HepG2 (cell line): ENCODE results near the gene NPC1. TPM values are rescaled to one million over a fixed set of nuclear protein-coding genes. Genes with fewer than 3 reads are reported as not detected.

Experiments
- ARID4A ChIP-seq: sonication (generic); formaldehyde crosslinking; IDR thresholded peaks from 2 replicates; pipeline ENCODE4 v1.5.0; 2020; ENCODE audit warnings: mild to moderate bottlenecking, missing genetic modification reagents, borderline replicate concordance
- BCL6 ChIP-seq: IDR thresholded peaks from 2 replicates; pipeline ENCODE4 v1.6.1; 2016; ENCODE audit warnings: missing genetic modification reagents, missing compliant biosample characterization
- HIC2 ChIP-seq: sonication (generic); formaldehyde crosslinking; IDR thresholded peaks from 2 replicates; pipeline ENCODE4 v1.9.0; 2022; ENCODE audit warnings: low read depth, missing genetic modification reagents
- HMG20A ChIP-seq: IDR thresholded peaks from 2 replicates; pipeline ENCODE4 v1.6.1; 2016; ENCODE audit warnings: borderline replicate concordance
- HNF4G ChIP-seq, 2 experiments: sonication (generic) in 1 of 2; formaldehyde crosslinking in 1 of 2; IDR thresholded peaks; 2 replicates each; pipeline versions ENCODE4 v1.4.0 to v1.6.1; 2011 to 2020; ENCODE audit warnings: borderline replicate concordance in 2 of 2, low read depth in 2 of 2, mild to moderate bottlenecking in 2 of 2, low read length in 1 of 2, missing genetic modification reagents in 1 of 2, moderate library complexity in 1 of 2
- ISL2 ChIP-seq: sonication (generic); formaldehyde crosslinking; IDR thresholded peaks from 2 replicates; pipeline ENCODE4 v1.5.0; 2020; ENCODE audit warnings: missing genetic modification reagents
- KLF16 ChIP-seq, 2 experiments: sonication (generic) in 1 of 2; formaldehyde crosslinking in 1 of 2; IDR thresholded peaks; 2 replicates each; pipeline versions ENCODE4 v1.6.1 to v1.8.0; 2016 to 2023; ENCODE audit warnings: missing genetic modification reagents in 2 of 2, missing compliant biosample characterization in 1 of 2
- KMT2B ChIP-seq: IDR thresholded peaks from 2 replicates; pipeline ENCODE4 v1.6.1; 2016; ENCODE audit warnings: missing genetic modification reagents, missing compliant biosample characterization
- MAX ChIP-seq: IDR thresholded peaks from 2 replicates; pipeline ENCODE4 v1.6.1; 2012; ENCODE audit warnings: inconsistent platforms
- NCOA2 ChIP-seq: sonication (generic); formaldehyde crosslinking; IDR thresholded peaks from 2 replicates; pipeline ENCODE4 v1.8.0; 2022; ENCODE audit warnings: inconsistent platforms
- NR2C2 ChIP-seq: sonication (generic); formaldehyde crosslinking; IDR thresholded peaks from 2 replicates; pipeline ENCODE4 v1.4.0; 2020; ENCODE audit warnings: missing genetic modification reagents, mild to moderate bottlenecking, moderate library complexity, borderline replicate concordance
- RBFOX2 ChIP-seq: fragments of 200-400 bp; formaldehyde crosslinking; IDR thresholded peaks from 2 replicates; pipeline ENCODE4 v1.6.1; 2017; ENCODE audit warnings: low read depth, mild to moderate bottlenecking, low read length
- TCF7 ChIP-seq: sonication (generic); IDR thresholded peaks from 2 replicates; pipeline ENCODE4 v1.6.1; 2016; ENCODE audit warnings: antibody characterized with exemption, low read depth
- THAP8 ChIP-seq: sonication (generic); formaldehyde crosslinking; IDR thresholded peaks from 2 replicates; pipeline ENCODE4 v1.5.1; 2020; ENCODE audit warnings: missing genetic modification reagents, mild to moderate bottlenecking, borderline replicate concordance
- ZMYM4 ChIP-seq: sonication (generic); formaldehyde crosslinking; IDR thresholded peaks from 2 replicates; pipeline ENCODE4 v1.8.1; 2023; ENCODE audit warnings: mild to moderate bottlenecking, missing genetic modification reagents
- ZNF317 ChIP-seq: sonication (generic); formaldehyde crosslinking; IDR thresholded peaks from 2 replicates; pipeline ENCODE4 v1.5.0; 2020; ENCODE audit warnings: mild to moderate bottlenecking, missing genetic modification reagents
- ZSCAN21 ChIP-seq: sonication (generic); formaldehyde crosslinking; IDR thresholded peaks from 2 replicates; pipeline ENCODE4 v1.8.0; 2022; ENCODE audit warnings: mild to moderate bottlenecking, missing genetic modification reagents, moderate library complexity, borderline replicate concordance
- polyA plus RNA-seq, 8 experiments: library from polyadenylated mRNA; depleted of rRNA in 3 of 8; stranded (reverse) in 7 of 8; unstranded in 1 of 8; fragments of >200 nt; fragmentation: Illumina TruSeq in 4 of 8; extraction: Trizol in 4 of 8; gene quantifications; 2 replicates each; pipeline versions ENCODE4 v1.2.1 to v1.2.3, GENCODE V29; 2011 to 2016; ENCODE audit warnings: low read depth in 4 of 8, missing spikeins in 1 of 8, mixed read lengths in 1 of 8; ENCODE audit not compliant: insufficient read depth in 1 of 8
- total RNA-seq, 5 experiments: library from RNA; depleted of rRNA; stranded (reverse); fragments of >200 nt; fragmentation: Illumina TruSeq; extraction: Trizol; gene quantifications; 2 replicates each; pipeline ENCODE4 v1.2.3, GENCODE V29; 2016; ENCODE audit warnings: low read depth in 1 of 5
- TF ChIP-seq, protein P1 (sequence below): sonication (generic); formaldehyde crosslinking; IDR thresholded peaks from 2 replicates; pipeline ENCODE4 v1.5.0; 2020; ENCODE audit warnings: mild to moderate bottlenecking, missing genetic modification reagents, borderline replicate concordance

The NPC1 gene
- total and polyA plus RNA-seq, 2 of the 13 experiments (the other 11 are each of a cell fraction or from before 2014, with no cell fraction given) = 46.5 to 114 TPM

DNA sequence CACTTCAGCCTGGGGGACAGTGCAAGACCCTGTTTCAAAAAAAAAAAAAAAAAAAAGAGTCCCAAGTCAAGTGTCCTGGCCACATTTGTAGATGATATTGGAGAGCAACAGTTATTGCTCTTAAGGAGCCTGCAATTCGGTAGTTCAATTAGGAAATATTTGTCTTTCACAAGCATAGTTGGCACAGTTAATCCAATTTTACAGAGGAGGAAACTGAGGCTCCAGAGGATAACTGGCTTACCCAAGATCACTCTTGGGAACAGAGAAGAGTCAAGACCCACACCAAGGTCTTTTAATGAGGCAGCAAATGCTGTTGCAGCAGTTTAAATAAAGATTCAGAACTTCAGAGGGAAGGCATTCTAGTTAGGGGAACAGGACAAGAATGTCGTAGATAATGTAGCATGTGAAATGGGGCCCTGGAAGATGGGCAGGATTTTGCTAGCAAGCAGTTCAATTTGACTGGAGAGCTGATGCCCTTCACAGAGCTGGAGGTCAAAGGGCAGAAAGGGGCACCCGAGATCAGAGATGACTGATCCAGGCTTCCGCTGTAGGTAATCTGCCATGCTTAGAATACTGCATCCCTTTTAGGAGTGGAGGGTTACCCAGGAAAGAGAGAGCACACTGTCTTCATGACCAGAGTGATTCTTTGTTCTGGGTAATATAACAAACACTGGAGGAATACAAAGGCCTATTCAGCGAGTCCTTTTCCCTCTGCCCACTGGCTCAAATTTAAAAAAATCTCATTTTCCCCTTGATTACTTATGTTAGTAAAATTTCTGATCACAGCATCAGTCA, 3.0 kb downstream of the NPC1 start (continued):
- TF ChIP-seq THAP8 = 0 out of 2 replicates have a peak, but pooled peaks have one; percentile 53
- TF ChIP-seq KLF16 (CRISPR knock-in tag; IDR thresholded peaks at IDR 0.05) = 0 out of 4 replicates have a peak, but pooled peaks of 1 of the 2 experiments have one; percentile 23
- 0 out of 2 replicates have a peak, but pooled peaks have one; percentile 42 for TF ChIP-seq ZNF317 (CRISPR knock-in tag)
- peak; percentile 37; the same call in 1 of the 2 replicates for TF ChIP-seq ARID4A (CRISPR knock-in tag)
- 0 out of 2 replicates have a peak, but pooled peaks have one; percentile 25 for TF ChIP-seq KMT2B
- TF ChIP-seq, protein P1, sequence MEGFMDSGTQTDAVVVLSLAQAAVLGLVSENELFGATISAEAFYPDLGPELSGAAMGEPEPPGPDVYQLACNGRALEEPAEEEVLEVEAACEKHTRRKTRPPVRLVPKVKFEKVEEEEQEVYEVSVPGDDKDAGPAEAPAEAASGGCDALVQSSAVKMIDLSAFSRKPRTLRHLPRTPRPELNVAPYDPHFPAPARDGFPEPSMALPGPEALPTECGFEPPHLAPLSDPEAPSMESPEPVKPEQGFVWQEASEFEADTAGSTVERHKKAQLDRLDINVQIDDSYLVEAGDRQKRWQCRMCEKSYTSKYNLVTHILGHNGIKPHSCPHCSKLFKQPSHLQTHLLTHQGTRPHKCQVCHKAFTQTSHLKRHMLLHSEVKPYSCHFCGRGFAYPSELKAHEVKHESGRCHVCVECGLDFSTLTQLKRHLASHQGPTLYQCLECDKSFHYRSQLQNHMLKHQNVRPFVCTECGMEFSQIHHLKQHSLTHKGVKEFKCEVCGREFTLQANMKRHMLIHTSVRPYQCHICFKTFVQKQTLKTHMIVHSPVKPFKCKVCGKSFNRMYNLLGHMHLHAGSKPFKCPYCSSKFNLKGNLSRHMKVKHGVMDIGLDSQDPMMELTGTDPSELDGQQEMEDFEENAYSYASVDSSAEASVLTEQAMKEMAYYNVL = peak; percentile 76; the same call in 1 of the 2 replicates
- peak; percentile 55; the same call in 1 of the 2 replicates for TF ChIP-seq HNF4G (IDR thresholded peaks at IDR 0.05; ENCODE audit: borderline replicate concordance, low read depth, low read length)
- no peak for TF ChIP-seq HNF4G (CRISPR knock-in tag; IDR thresholded peaks at IDR 0.05; ENCODE audit: borderline replicate concordance, low read depth)
- peak; percentile 59; the same call in 1 of the 2 replicates for TF ChIP-seq HMG20A (CRISPR knock-in tag)
- TF ChIP-seq HIC2 (CRISPR knock-in tag) = peak; percentile 79
- TF ChIP-seq RBFOX2 = peak; percentile 63; the same call in 1 of the 2 replicates
- TF ChIP-seq TCF7 = 0 out of 2 replicates have a peak, but pooled peaks have one; percentile 8
- TF ChIP-seq ZMYM4 (CRISPR knock-in tag) = peak; percentile 40; the same call in 1 of the 2 replicates
- TF ChIP-seq NCOA2 (CRISPR knock-in tag) = peak; percentile 51; the same call in 1 of the 2 replicates
- TF ChIP-seq ISL2 (CRISPR knock-in tag) = peak; percentile 72
- TF ChIP-seq ZSCAN21 (CRISPR knock-in tag) = 0 out of 2 replicates have a peak, but pooled peaks have one; percentile 18
- TF ChIP-seq NR2C2 (CRISPR knock-in tag) = peak; percentile 80
- TF ChIP-seq MAX = peak; percentile 34; the same call in 1 of the 2 replicates
- peak; percentile 79 for TF ChIP-seq BCL6 (CRISPR knock-in tag)
